ENCODE measurements around the gene NPEPPS. TPM values are rescaled to one million over a fixed set of nuclear protein-coding genes. Genes with fewer than 3 reads are reported as not detected.
A peak's percentile ranks its signal among the peaks of the same experiment; 100 is the strongest.

Gene NPEPPS
- polyA plus RNA-seq, 1 donor (not counting 4 experiments of a cell fraction or from before 2014, with no cell fraction given): 122 TPM

DNA sequence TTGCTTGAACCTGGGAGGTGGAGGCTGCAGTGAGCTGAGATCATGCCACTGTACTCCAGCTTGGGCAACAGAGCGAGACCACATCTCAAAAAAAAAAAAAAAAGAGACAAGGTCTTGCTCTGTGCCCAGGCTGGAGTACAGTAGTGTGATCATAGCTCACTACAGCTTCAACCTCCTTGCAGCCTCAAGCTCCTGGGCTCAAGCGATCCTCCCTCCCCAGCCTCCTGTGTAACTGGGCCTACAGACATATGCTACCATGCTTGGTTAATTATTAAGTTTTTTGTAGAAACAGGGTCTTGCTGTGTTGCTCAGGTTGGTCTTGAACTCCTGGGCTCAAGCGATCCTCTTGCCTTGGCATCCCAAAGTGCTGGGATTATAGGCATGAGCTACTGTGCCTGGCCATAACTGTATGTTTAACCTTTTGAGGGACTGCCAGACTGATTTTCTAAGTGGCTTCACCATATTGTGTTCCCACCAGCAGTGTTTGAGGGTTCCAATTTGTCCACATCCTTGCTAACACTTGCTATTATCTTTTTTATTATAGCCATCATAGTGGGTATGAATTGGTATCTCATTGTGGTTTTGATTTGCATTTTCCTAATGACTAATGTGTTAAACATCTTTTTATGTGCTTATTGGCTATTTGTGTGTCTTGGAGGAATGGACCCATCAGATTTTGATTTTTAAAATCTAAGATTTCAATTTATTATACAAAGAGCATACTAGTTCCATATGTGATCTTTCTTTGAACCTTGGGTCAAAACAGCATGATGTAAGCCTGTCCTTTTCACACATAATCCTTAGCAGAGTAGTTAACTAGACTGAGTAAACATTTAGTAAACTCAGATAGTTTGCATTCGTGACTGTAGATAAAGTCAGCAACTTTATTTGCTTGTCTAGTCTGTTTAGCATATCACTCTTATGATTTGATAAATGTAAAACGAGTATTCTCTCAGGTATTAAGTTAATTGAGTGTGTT is 80.8 kb downstream of the NPEPPS start:
- peaks cover 11 to 19% of the 10 kb centered on the region in 2 experiments for H3K36me3 ChIP-seq (ENCODE audit: control insufficient read depth in 2 of 2, extremely low read depth in 1 of 2, insufficient read depth in 2 of 2, low read length in 2 of 2)
- H3K9ac ChIP-seq (ENCODE audit: control insufficient read depth, extremely low read depth, insufficient read depth, low read length): no peak overlapping the region
- dilution Hi-C loops (cut with MboI; ENCODE audit: extremely low pct_ligation_motif_present, low sequenced_read_pairs): no loop called here
- no peak overlapping the region for H3K4me3 ChIP-seq (ENCODE audit: control insufficient read depth in 2 of 3, extremely low read depth in 1 of 3, insufficient read depth in 2 of 3, low read depth in 1 of 3, low read length in 3 of 3)
- no peak overlapping the region for H3K27ac ChIP-seq (ENCODE audit: control insufficient read depth, insufficient read depth, low read length)
- TF ChIP-seq, protein P1, sequence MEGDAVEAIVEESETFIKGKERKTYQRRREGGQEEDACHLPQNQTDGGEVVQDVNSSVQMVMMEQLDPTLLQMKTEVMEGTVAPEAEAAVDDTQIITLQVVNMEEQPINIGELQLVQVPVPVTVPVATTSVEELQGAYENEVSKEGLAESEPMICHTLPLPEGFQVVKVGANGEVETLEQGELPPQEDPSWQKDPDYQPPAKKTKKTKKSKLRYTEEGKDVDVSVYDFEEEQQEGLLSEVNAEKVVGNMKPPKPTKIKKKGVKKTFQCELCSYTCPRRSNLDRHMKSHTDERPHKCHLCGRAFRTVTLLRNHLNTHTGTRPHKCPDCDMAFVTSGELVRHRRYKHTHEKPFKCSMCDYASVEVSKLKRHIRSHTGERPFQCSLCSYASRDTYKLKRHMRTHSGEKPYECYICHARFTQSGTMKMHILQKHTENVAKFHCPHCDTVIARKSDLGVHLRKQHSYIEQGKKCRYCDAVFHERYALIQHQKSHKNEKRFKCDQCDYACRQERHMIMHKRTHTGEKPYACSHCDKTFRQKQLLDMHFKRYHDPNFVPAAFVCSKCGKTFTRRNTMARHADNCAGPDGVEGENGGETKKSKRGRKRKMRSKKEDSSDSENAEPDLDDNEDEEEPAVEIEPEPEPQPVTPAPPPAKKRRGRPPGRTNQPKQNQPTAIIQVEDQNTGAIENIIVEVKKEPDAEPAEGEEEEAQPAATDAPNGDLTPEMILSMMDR (optimal IDR thresholded peaks at IDR 0.05 in 1 of 3, IDR thresholded peaks at IDR 0.05 in 1 of 3, conservative IDR thresholded peaks at IDR 0.05 in 1 of 3; ENCODE audit: extremely low read depth in 1 of 3, insufficient read depth in 2 of 3, low read length in 3 of 3): no peak
- TF ChIP-seq EZH2 (IDR thresholded peaks at IDR 0.05; ENCODE audit: low read length): no peak
- no peak overlapping the region for H2AFZ ChIP-seq (ENCODE audit: control insufficient read depth, low read length)
- H4K20me1 ChIP-seq (ENCODE audit: control insufficient read depth, extremely low read depth, insufficient read depth, low read length): no peaks in the 10 kb centered on the region
- H3K4me1 ChIP-seq (ENCODE audit: control insufficient read depth, extremely low read depth, insufficient read depth, low read length): peaks cover 4% of the 10 kb centered on the region
- H3K9me1 ChIP-seq (ENCODE audit: control insufficient read depth, extremely low read depth, insufficient read depth, low read length): no peaks in the 10 kb centered on the region
- H3K4me2 ChIP-seq (ENCODE audit: control insufficient read depth, extremely low read depth, insufficient read depth, low read depth, low read length): no peak overlapping the region
- no peaks in the 10 kb centered on the region for H3K79me2 ChIP-seq (ENCODE audit: control insufficient read depth, insufficient read depth, low read length)
- FAIRE-seq (no peak), DNase-seq (ENCODE audit: low read depth, low spot score) (no peak)
- H3K9me3 ChIP-seq (ENCODE audit: control insufficient read depth, low read depth, low read length): no peaks in the 10 kb centered on the region
- no peaks in the 10 kb centered on the region for H3K27me3 ChIP-seq (ENCODE audit: control insufficient read depth, extremely low read depth, insufficient read depth, low read length)

DNA sequence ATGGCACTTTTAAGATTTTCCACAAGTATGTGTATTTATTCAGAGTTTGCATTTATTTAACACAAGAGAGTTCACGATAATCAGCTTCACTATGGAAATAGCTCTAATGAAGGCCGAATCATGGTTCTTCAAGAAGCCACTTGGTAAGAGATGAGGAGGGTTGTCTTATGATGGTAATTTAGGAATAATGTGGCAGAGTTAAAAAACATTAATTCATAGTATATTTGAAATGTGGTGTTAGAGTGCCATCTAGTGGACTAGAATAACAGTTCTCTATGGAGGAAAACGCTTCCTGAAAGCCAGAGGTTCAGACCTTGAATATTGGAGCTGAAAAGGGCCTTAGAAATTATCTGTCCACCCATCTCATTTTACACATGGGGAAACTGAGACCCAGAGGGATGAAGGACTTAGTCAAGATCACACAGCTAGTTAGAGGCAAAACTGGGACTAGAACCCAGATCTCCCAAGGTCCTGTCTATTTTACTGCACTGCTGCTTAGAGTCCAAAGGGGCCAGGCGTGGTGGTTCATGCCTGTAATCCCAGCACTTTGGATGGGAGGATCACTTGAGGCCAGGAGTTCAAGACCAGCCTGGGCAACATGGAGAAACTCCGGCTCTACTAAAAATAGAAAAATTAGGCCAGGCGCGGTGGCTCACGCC is 85.0 kb downstream of the NPEPPS start:
- Histone ChIP-seq H4K20me1 (ENCODE audit: control insufficient read depth, extremely low read depth, insufficient read depth, low read length) (no peaks in the 10 kb centered on the region), H2AFZ (ENCODE audit: control insufficient read depth, low read length) (no peak overlapping the region), H3K9me3 (ENCODE audit: control insufficient read depth, low read depth, low read length) (no peaks in the 10 kb centered on the region), H3K4me3 (ENCODE audit: control insufficient read depth in 2 of 3, extremely low read depth in 1 of 3, insufficient read depth in 2 of 3, low read depth in 1 of 3, low read length in 3 of 3) (no peak overlapping the region), H3K36me3 (ENCODE audit: control insufficient read depth in 2 of 2, extremely low read depth in 1 of 2, insufficient read depth in 2 of 2, low read length in 2 of 2) (peaks cover 12 to 17% of the 10 kb centered on the region in 2 experiments), H3K4me2 (ENCODE audit: control insufficient read depth, extremely low read depth, insufficient read depth, low read depth, low read length) (no peak overlapping the region), H3K79me2 (ENCODE audit: control insufficient read depth, insufficient read depth, low read length) (no peaks in the 10 kb centered on the region), H3K9ac (ENCODE audit: control insufficient read depth, extremely low read depth, insufficient read depth, low read length) (no peak overlapping the region), H3K4me1 (ENCODE audit: control insufficient read depth, extremely low read depth, insufficient read depth, low read length) (peaks cover 13% of the 10 kb centered on the region), H3K27ac (ENCODE audit: control insufficient read depth, insufficient read depth, low read length) (no peak overlapping the region), H3K27me3 (ENCODE audit: control insufficient read depth, extremely low read depth, insufficient read depth, low read length) (no peaks in the 10 kb centered on the region), H3K9me1 (ENCODE audit: control insufficient read depth, extremely low read depth, insufficient read depth, low read length) (no peaks in the 10 kb centered on the region)
- FAIRE-seq: peak; percentile 5
- DNase-seq (ENCODE audit: low read depth, low spot score): no peak
- dilution Hi-C loops (cut with MboI; ENCODE audit: extremely low pct_ligation_motif_present, low sequenced_read_pairs): no loop called here
- TF ChIP-seq, protein P1 (optimal IDR thresholded peaks at IDR 0.05 in 1 of 3, IDR thresholded peaks at IDR 0.05 in 1 of 3, conservative IDR thresholded peaks at IDR 0.05 in 1 of 3; ENCODE audit: extremely low read depth in 1 of 3, insufficient read depth in 2 of 3, low read length in 3 of 3): peak in 2 of 3 experiments; percentile 27 to 62
- no peak for TF ChIP-seq EZH2 (IDR thresholded peaks at IDR 0.05; ENCODE audit: low read length)

Measured in keratinocyte (primary cell).